ENCODE measurements around the gene CLIC4.
"Not testable (repeated sequence)": the region's sequence is repeated elsewhere in the genome, so short reads cannot be mapped to it uniquely, and the experiment has no call there.

The CLIC4 gene

DNA sequence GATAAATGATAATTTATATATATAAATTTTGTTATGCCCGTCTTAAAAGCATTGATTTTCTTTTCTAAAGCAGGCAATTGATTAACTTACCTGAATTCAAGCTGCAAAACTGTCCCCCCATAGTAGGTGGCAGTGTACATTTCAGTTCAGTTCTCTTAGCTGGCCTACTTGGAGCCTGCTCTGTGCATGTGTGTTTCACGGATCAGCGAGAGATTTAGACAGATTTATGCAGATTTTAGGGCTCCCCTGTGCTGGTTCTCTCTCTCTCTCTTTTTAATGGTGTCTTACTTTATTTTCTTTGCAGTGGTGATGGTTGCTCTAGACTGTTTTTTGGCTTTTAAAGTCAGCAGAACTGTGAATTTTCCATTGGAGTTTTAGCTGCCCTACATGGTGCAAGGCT lies 30.7 kb downstream of the CLIC4 start:
- no peak for DNase-seq

GRCh38 chr1:24776821-24777220 lies 31.6 kb downstream of the CLIC4 start:
- DNase-seq = no peak

- DNase-seq = no peak
These were observed 32.9 kb downstream of the CLIC4 start for GRCh38 chr1:24778141-24778540.

GRCh38 chr1:24779199-24779598 lies 34.0 kb downstream of the CLIC4 start:
- not testable (repeated sequence) for DNase-seq

DNA sequence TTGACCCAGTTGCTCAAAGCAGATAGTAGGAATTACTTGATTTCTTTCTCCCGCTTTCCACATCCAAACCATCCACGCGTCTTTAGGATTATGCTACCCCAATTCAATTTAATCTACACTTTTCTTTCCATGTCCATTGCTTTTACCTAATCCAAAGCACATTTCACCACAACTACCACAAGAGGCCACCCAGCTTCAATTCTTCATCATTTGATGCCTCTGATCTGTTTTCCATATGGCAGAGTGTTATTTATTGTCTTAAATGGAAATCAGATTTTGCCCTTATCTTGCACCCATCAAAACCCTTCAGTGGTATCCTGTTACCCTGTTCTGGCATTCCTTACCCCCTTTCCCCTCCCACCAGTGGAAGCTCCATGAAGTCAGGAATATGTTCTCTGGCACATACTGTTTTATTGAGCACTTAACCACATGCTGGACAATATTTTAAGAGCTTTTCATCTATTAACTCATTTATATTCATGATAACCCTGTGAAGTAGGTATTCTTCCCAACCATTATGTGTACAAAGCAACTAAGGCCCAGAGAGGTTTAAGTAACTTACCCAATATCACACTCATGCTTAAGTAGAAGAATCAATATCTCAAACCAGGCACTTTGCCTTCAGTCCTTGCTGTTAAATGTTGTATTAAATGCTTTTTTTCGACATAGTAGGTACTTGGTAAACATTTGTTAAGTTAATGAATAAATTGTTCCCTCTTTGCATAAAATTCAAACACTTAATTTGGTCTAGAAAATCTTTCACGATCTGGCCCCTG lies 34.6 kb downstream of the CLIC4 start:
- no peak for DNase-seq

DNA sequence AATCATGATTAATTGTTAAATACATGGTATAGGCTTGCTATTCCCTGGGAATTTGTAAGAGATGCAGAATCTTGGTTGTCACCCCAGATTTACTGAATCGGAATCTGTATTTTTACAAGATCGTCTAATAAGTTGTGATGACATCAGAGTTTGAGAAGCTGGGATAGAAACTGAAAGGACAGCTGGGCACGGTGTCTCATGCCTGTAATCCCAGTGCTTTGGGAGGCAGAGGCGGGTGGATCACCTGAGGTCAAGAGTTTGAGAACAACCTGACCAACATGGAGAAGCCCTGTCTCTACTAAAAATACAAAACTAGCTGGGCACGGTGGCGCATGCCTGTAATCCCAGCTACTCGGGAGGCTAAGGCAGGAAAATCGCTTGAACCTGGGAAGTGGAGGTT lies 35.4 kb downstream of the CLIC4 start:
- DNase-seq = not testable (repeated sequence)

DNA sequence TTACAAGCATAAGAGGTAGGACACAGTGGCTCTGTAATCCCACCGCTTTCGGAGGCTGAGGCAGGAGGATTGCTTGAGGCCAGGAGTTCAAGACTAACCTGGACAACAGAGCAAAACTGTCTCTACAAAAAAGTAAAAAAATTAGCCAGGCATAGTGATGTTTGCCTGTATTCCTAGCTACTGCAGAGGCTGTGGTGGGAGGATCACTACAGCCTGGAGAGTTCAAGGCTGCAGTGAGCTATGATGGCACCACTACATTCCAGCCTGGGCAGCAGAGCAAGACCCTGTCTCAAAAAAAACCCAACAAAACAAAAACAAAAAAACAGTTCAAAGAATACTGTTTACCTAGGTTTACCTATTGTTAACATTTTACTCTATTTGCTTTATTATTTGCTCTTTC lies 37.4 kb downstream of the CLIC4 start:
- DNase-seq = no peak

DNA sequence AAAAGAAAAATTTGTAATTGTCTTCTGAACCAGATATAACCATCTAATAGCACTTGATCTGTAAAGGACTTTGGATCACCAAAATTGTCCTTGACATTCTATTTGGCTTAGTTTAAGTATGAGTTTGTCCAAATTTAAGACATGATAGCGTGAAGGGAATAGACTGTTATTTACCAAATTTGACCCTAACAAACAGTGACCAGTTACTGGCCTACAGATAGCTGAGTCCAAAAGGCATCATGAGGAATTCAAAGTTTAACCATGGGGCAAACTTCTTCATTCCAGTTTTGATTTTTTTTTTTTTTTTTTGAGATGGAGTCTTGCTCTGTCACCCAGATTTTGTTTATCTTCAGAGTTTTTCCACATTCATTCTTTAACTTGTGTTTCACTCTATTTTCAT lies 38.5 kb downstream of the CLIC4 start:
- no peak for DNase-seq

- DNase-seq = no peak
These were observed 40.9 kb downstream of the CLIC4 start for GRCh38 chr1:24786191-24786590.

- DNase-seq = no peak
These were observed 45.2 kb downstream of the CLIC4 start for GRCh38 chr1:24790490-24790889.

- DNase-seq = no peak
These were observed 48.3 kb downstream of the CLIC4 start for GRCh38 chr1:24793447-24794129.

DNA sequence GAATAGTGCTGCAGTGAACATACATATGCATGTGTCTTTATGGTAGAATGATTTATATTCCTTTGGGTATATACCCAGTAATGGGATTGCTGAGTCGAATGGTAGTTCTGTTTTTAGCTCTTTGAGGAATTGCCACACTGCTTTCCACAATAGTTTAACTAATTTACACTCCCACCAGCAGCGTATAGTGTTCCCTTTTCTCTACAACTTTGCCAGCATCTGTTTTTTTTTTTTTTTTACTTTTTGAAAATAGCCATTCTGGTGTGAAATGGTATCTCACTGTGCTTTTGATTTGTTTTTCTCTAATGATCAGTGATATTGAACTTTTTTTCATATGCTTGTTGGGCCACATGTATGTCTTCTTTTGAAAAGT lies 48.9 kb downstream of the CLIC4 start:
- DNase-seq = not testable (repeated sequence)

DNA sequence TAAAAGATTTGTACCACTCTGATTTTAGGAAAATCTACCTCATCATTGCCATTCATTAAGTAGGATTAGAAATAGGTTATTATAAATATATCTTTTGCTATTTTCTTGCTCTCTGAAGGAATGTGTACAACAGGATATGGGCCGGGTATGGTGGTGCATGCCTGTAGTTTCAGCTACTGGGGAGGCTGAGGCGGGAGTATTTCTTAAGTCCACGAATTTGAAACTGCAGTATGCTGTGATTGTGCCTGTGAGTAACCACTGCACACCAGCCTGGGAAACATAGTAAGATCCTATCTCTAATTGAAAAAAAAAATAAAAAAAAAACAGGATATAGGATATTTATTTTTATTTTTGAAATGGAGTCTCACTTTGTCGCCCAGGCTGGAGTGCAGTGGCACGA lies 50.0 kb downstream of the CLIC4 start:
- DNase-seq = no peak

- DNase-seq = no peak
These were observed 51.3 kb downstream of the CLIC4 start for GRCh38 chr1:24796524-24796923.

DNA sequence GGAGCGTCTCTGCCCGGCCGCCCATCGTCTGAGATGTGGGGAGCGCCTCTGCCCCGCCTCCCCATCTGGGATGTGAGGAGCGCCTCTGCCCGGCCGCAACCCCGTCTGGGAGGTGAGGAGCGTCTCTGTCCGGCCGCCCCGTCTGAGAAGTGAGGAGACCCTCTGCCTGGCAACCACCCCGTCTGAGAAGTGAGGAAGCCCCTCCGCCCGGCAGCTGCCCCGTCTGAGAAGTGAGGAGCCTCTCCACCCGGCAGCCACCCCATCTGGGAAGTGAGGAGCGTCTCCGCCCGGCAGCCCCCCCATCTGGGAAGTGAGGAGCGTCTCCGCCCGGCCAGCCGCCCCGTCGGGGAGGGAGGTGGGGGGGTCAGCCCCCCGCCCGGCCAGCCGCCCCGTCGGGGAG lies 54.0 kb downstream of the CLIC4 start:
- DNase-seq = not testable (repeated sequence)

GRCh38 chr1:24801176-24801575 lies 55.9 kb downstream of the CLIC4 start:
- DNase-seq = no peak

- DNase-seq = no peak
These were observed 58.0 kb downstream of the CLIC4 start for GRCh38 chr1:24803220-24803619.

- DNase-seq = no peak
These were observed 58.8 kb downstream of the CLIC4 start for GRCh38 chr1:24803987-24804530.

- no peak for DNase-seq
These were observed 60.5 kb downstream of the CLIC4 start for GRCh38 chr1:24805534-24806301.

DNA sequence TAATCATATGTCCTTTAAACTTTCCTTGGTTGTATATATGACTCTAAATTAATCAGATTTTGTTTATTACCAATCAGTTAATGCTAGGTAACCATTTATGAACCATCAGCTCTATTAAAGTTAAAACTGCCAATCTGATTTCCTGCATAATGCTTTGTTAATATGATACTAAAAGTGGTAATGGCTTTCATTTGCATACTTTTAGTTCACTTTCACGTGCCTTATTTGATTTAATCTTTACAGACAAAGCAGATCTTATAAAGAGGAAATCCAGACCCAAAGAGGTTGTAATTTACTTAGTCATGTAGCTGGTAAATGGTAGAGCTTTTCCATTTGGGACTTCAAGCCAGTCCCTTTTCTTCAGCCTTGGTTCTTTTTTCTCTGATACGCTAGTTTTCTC lies 61.3 kb downstream of the CLIC4 start:
- DNase-seq = no peak

DNA sequence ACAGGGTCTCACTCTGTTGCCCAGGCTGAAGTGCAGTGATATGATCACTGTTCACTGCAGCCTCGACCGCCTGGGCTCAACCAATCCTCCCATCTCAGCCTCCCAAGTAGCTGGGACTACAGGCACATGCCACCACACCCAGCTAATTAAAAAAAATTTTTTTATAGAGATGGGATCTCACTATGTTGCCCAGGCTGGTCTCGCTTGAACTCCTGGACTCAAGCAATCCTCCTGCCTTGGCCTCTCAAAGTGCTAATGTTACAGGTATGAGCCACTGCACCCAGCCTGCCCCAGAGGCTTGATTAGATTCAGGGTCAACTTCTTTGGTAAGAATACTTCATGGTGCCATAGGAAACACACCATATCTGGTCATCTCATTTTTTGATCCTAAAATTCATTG lies 66.2 kb downstream of the CLIC4 start:
- DNase-seq = not testable (repeated sequence)

- not testable (repeated sequence) for DNase-seq
These were observed 75.0 kb downstream of the CLIC4 start for GRCh38 chr1:24820221-24820620.

DNA sequence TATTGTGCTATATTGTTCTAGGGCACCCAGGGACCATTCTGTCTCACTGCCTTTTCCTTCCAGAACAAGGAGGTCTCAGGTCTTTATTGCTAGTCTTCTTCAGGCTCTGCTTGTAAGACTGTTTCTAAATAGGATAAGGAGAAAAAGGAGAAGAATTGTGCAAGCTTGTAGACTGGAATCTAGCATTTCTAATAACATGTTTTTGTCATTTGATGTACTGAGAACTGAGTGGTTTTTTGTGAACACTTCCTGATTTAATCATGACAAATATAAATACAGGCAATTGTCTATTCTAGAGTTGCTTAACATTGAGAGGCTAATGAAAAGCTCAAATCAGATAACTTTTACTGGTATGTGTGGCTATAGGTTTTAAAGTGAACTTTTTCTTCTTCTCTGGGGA lies 77.6 kb downstream of the CLIC4 start:
- DNase-seq = no peak

- not testable (repeated sequence) for DNase-seq
These were observed 78.2 kb downstream of the CLIC4 start for GRCh38 chr1:24823486-24823885.

Data from NCI-H1105 treated with DMSO at 0.1 percent for 48 hours (cell line).